Cardiac fibroblast (primary cell): ENCODE measurements around the gene ZC3H12C.

Source experiments
- DNase-seq, 2 donors: peaks; one replicate each; pipeline versions ENCODE4 v3.0.0 to v3.0.0-alpha.2; 2010; ENCODE audit warnings: low read depth in 2 of 2
- H3K4me3 ChIP-seq, 2 donors: replicated peaks in 1 of 2; 1 replicate in 1 of 2; 2 replicates in 1 of 2; pipeline ENCODE4 v1.5.1; 2011; ENCODE audit warnings: low read depth in 2 of 2, low read length in 2 of 2, mild to moderate bottlenecking in 2 of 2, moderate library complexity in 1 of 2
- TF ChIP-seq, protein P1 (sequence below): IDR thresholded peaks from one replicate; pipeline ENCODE4 v1.5.1; 2011; ENCODE audit warnings: low read depth, mild to moderate bottlenecking, low read length, inconsistent platforms

The ZC3H12C gene

DNA sequence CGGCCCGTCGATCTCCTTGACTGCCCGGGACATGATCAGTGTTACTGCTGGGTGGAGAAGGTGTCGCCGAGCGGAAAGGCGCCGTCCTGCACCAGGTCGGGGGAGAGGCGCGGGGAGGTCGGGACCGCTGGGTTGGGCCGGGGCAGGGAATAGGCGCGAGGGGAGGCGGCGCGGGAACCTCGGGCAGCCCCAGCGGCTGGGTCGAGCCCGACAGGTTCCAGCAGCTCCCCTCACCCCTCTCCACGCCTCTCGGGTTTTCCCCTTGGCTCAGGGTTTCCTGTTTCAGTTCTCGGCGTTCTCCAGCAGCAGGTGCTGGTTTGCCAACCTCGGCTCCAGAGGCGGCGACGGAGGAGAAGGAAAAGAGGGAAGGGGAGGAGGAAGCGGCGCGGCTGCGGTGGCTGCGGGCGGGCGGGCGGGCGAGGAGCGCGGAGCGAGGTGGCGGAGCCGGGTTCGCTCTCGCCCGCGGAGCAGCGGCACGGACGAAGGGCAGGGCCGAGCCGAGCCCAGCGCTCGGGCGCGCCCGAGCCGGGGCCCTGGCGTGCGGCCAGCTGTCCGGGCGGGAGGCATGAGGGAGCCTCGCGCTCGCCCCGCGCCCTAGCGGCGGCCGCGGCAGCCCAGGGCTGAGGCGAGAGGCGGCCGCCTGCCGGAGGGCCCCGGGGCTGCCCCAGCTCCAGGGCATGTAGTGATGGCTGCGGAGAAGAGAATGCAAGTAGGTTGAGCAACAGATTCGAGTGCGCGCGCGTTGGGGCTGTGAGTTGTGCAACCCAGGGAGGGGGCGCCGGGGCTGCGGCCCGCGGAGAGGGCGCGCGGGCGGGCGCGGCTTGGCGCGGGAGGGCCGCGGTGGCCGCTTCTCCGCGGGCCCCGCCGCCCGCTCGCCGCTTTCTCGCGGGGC is at the start of gene ZC3H12C:
Gene ZC3H12C (plus strand): TSS at position 878 of the 892 bp plus-strand sequence. CDS start 20 bp downstream, outside the sequence.
- DNase-seq = peak; percentile 88 to 90
- TF ChIP-seq, protein P1, sequence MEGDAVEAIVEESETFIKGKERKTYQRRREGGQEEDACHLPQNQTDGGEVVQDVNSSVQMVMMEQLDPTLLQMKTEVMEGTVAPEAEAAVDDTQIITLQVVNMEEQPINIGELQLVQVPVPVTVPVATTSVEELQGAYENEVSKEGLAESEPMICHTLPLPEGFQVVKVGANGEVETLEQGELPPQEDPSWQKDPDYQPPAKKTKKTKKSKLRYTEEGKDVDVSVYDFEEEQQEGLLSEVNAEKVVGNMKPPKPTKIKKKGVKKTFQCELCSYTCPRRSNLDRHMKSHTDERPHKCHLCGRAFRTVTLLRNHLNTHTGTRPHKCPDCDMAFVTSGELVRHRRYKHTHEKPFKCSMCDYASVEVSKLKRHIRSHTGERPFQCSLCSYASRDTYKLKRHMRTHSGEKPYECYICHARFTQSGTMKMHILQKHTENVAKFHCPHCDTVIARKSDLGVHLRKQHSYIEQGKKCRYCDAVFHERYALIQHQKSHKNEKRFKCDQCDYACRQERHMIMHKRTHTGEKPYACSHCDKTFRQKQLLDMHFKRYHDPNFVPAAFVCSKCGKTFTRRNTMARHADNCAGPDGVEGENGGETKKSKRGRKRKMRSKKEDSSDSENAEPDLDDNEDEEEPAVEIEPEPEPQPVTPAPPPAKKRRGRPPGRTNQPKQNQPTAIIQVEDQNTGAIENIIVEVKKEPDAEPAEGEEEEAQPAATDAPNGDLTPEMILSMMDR = peak; percentile 43
- peak within 1 kb of the TSS; percentile 69 to 71 for H3K4me3 ChIP-seq

DNA sequence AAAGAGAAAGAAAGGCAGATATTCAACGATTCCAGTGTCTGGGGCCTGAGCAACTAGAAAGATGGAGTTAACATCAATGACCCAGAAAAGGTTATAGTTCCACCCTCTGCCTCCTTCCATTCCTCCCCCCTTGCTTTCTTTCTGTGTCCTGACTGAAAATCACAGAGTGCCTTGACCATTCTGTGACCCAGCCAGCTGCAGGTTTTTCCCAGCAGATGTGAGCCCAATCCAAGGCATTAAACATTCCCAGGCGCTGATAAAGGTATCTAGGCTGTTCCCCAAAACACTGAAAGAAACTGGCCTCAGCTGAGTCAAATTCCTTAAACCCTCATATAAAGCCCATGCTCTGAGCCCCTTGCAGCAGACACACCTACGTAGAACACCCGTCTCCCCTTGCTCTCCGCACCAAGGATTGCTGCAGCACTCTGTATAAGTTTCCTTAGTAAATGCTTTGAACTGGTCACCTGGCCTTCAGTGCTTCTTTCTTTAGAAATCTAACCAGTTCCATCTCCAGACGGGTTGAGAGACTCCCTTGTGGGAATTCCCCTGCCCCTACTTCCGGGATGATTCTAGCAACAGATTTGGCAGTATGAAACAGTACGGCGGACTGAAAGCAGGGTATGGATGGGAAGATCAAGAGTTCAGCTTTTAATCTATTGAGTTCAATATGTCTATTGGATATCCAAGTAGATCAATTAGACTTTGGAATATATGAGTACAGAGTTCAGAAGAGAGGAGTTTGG is 48.8 kb upstream of the ZC3H12C start:
- TF ChIP-seq, protein P1 = no peak
- no peak overlapping the region for H3K4me3 ChIP-seq
- peak in 1 of 2 donors; percentile 15 for DNase-seq

DNA sequence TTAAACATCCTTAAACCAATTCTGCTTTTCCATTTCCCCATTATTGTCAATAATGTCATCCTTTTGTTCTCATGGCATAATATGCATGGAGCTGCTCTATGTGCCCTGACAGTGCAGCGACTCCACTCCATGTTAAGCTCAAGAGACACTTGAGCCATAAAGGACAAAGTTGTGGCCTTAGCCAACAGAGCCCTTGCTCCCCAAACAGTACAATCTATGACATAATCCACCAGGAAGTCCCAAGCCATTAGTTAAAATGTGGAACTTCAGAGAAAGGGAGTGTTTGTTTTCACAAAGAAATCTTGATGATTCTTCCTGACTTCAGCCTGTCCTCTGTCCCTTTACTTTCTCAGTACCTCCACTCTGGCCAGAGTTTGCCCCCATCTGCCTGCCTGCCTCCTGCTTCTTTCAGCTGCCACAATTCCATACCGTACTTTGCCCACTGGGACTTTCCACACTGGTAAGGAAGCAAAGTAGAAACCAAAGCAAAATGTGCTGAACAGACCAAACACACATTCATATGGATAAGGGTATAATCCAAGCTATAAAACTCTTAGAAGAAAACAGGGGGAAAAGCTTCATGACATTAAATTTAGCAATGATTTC is 46.3 kb upstream of the ZC3H12C start:
- no peak for DNase-seq
- no peak overlapping the region for H3K4me3 ChIP-seq
- TF ChIP-seq, protein P1 = no peak

DNA sequence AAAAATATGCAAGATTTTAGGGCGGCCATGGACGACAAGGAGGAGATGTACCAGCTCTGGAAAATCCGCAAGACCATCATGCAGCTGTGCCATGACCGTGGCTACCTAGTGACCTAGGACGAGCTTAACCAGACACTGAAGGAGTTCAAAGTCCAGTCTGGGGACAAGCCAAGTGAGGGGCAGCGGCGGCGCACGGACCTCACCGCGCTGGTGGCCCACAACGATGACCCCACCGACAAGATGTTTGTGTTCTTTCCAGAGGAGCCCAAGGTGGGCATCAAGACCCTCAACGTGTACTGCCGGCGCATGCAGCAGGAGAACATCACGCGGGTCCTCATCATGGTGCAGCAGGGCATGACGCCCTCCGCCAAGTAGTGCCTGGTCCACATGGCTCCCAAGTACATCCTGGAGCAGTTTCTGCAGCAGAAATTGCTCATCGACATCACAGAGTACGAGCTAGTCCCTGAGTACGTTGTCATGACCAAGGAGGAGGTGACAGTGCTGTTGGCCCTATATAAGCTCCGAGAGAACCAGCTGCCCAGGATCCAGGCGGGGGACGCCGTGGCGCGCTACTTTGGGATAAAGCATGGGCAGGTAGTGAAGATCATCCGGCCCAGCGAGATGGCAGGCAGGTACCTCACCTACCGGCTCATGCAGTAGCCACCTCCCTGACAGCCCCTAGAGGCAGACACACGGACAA is 43.5 kb upstream of the ZC3H12C start:
- DNase-seq = no peak
- no peak overlapping the region for H3K4me3 ChIP-seq
- TF ChIP-seq, protein P1 = no peak

DNA sequence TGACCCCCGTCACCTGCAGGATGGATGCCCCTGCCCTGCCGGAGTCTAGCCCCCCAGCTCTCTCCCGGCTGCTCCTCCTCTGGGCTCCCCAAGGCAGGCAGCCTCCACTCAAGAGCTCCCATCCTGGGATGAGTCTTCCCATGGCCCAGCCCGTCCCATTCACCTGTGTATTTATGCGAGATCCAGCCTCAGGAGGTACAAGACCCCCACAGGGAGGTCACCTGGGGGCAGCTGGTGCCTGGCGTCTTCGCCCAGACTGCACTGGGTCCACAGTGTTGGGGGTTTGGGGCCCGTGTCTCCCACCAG is 43.0 kb upstream of the ZC3H12C start:
- DNase-seq = no peak
- H3K4me3 ChIP-seq = no peak overlapping the region
- TF ChIP-seq, protein P1 = no peak

DNA sequence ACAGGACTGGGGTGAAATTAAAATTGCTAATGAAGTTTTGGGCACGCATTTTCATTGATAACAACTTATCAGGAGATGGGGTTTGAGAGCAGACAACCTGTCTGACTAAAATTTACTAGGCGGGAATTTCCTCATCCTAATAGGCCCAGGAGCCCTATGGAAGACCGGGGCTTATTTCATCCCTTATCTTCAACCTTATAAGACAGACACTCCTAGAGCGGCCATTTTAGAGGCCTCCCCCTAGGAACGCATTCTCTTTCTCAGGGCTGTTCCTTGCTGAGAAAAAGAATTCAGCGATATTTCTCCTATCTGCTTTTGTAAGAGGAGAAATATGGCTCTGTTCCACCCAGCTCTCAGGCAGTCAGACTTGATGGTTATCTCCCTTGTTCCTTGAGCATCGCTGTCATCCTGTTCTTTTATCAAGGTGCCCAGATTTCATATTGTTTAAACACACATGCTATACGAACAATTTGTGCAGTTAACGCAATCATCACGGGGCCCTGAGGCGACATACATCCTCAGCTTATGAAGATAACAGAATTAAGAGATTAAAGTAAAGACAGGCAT is 39.3 kb upstream of the ZC3H12C start:
- no peak overlapping the region for H3K4me3 ChIP-seq
- TF ChIP-seq, protein P1 = no peak
- DNase-seq = no peak
